BE2C (cell line): ENCODE data around the gene TSPAN7.

ENCODE experiments used
- DNase-seq: peaks from one replicate; pipeline ENCODE4 v3.0.0-alpha.2; 2020
- H3K27me3 ChIP-seq: fragments of 250-450 bp; sonication (Bioruptor Pico); 2 replicates; pipeline ENCODE4 v1.5.1; 2020; ENCODE audit warnings: mild to moderate bottlenecking
- H3K36me3 ChIP-seq: fragments of 250-450 bp; sonication (Bioruptor Pico); 2 replicates; pipeline ENCODE4 v1.5.1; 2020; ENCODE audit warnings: mild to moderate bottlenecking
- H3K4me1 ChIP-seq: fragments of 250-450 bp; sonication (Bioruptor Pico); 2 replicates; pipeline ENCODE4 v1.5.1; 2020
- H3K4me3 ChIP-seq: 2 replicates; pipeline ENCODE4 v1.5.1; 2011; ENCODE audit warnings: low read depth, low read length
- H3K9me3 ChIP-seq: fragments of 250-450 bp; sonication (Bioruptor Pico); 2 replicates; pipeline ENCODE4 v1.5.1; 2020
- CTCF ChIP-seq: IDR thresholded peaks from 2 replicates; pipeline ENCODE4 v1.5.1; 2012; ENCODE audit warnings: mild to moderate bottlenecking, low read depth, low read length

The TSPAN7 gene

GRCh38 chrX:38660395-38661102, 99.2 kb downstream of the TSPAN7 start:
- no peak for TF ChIP-seq CTCF
- Histone ChIP-seq H3K4me3 (no peak overlapping the region), H3K27me3 (no peaks in the 10 kb centered on the region), H3K36me3 (no peaks in the 10 kb centered on the region), H3K9me3 (no peaks in the 10 kb centered on the region), H3K4me1 (no peaks in the 10 kb centered on the region)
- DNase-seq, result no peak

GRCh38 chrX:38661103-38661441, 99.7 kb downstream of the TSPAN7 start:
- no peak for TF ChIP-seq CTCF
- no peaks in the 10 kb centered on the region for H3K9me3 ChIP-seq
- H3K36me3 ChIP-seq, result no peaks in the 10 kb centered on the region
- H3K4me1 ChIP-seq, result no peaks in the 10 kb centered on the region
- no peak for DNase-seq
- no peaks in the 10 kb centered on the region for H3K27me3 ChIP-seq
- H3K4me3 ChIP-seq, result no peak overlapping the region

- TF ChIP-seq CTCF, result no peak
- H3K36me3 ChIP-seq, result no peaks in the 10 kb centered on the region
- no peaks in the 10 kb centered on the region for H3K27me3 ChIP-seq
- H3K4me1 ChIP-seq, result no peaks in the 10 kb centered on the region
- no peak for DNase-seq
- no peak overlapping the region for H3K4me3 ChIP-seq
- no peaks in the 10 kb centered on the region for H3K9me3 ChIP-seq
Observed at GRCh38 chrX:38661561-38661960, 100.2 kb downstream of the TSPAN7 start.

GRCh38 chrX:38662640-38663039, 101.3 kb downstream of the TSPAN7 start:
- Histone ChIP-seq H3K27me3 (no peaks in the 10 kb centered on the region), H3K9me3 (no peaks in the 10 kb centered on the region), H3K4me3 (no peak overlapping the region), H3K36me3 (no peaks in the 10 kb centered on the region), H3K4me1 (no peaks in the 10 kb centered on the region)
- TF ChIP-seq CTCF, result no peak
- DNase-seq, result no peak

- H3K4me3 ChIP-seq, result no peak overlapping the region
- no peaks in the 10 kb centered on the region for H3K4me1 ChIP-seq
- peak; percentile 52 for TF ChIP-seq CTCF
- no peaks in the 10 kb centered on the region for H3K9me3 ChIP-seq
- no peaks in the 10 kb centered on the region for H3K36me3 ChIP-seq
- no peaks in the 10 kb centered on the region for H3K27me3 ChIP-seq
- DNase-seq, result peak; percentile 15
Observed at GRCh38 chrX:38664285-38664684, 102.9 kb downstream of the TSPAN7 start.

- no peaks in the 10 kb centered on the region for H3K9me3 ChIP-seq
- H3K4me3 ChIP-seq, result no peak overlapping the region
- no peak for TF ChIP-seq CTCF
- no peaks in the 10 kb centered on the region for H3K27me3 ChIP-seq
- H3K36me3 ChIP-seq, result no peaks in the 10 kb centered on the region
- no peaks in the 10 kb centered on the region for H3K4me1 ChIP-seq
- DNase-seq, result peak; percentile 4
Observed at GRCh38 chrX:38666909-38667308, 105.6 kb downstream of the TSPAN7 start.
